H1 (cell line): ENCODE data around the gene DNAAF8.

Experiments
- CTCF ChIP-seq, 3 experiments: IDR thresholded peaks; 1 replicate in 2 of 3; 2 replicates in 1 of 3; pipeline versions ENCODE4 v1.5.1 to v1.6.1; 2011; ENCODE audit warnings: low read length in 3 of 3, mild to moderate bottlenecking in 3 of 3, inconsistent platforms in 2 of 3, low read depth in 1 of 3, moderate library complexity in 1 of 3; ENCODE audit not compliant: insufficient read depth in 1 of 3; ENCODE audit errors: control extremely low read depth in 1 of 3
- EP300 ChIP-seq, 2 experiments: IDR thresholded peaks; 1 replicate in 1 of 2; 2 replicates in 1 of 2; pipeline ENCODE4 v1.6.1; 2011 to 2012; ENCODE audit warnings: low read depth in 2 of 2, low read length in 2 of 2, mild to moderate bottlenecking in 2 of 2, borderline replicate concordance in 1 of 2, inconsistent platforms in 1 of 2, moderate library complexity in 1 of 2
- GABPA ChIP-seq: IDR thresholded peaks from 2 replicates; pipeline ENCODE4 v1.6.1; 2011; ENCODE audit warnings: mild to moderate bottlenecking, low read length, moderate library complexity, borderline replicate concordance; ENCODE audit not compliant: insufficient read depth
- POLR2A ChIP-seq, 2 experiments: IDR thresholded peaks; 1 replicate in 1 of 2; 2 replicates in 1 of 2; pipeline ENCODE4 v1.6.1; 2011; ENCODE audit warnings: low read depth in 2 of 2, low read length in 2 of 2, mild to moderate bottlenecking in 2 of 2; ENCODE audit errors: control extremely low read depth in 1 of 2
- POLR2AphosphoS5 ChIP-seq: IDR thresholded peaks from 2 replicates; pipeline ENCODE4 v1.6.1; 2011; ENCODE audit warnings: low read depth, low read length
- SP1 ChIP-seq: IDR thresholded peaks from 2 replicates; pipeline ENCODE4 v1.6.1; 2011; ENCODE audit warnings: low read depth, low read length
- TAF1 ChIP-seq: IDR thresholded peaks from 2 replicates; pipeline ENCODE4 v1.6.1; 2011; ENCODE audit warnings: mild to moderate bottlenecking, low read depth, low read length

GRCh38 chr16:4763791-4764190 is 29.5 kb downstream of the DNAAF8 start:
- TF ChIP-seq CTCF (IDR thresholded peaks at IDR 0.05; ENCODE audit: control extremely low read depth in 1 of 3, insufficient read depth in 1 of 3, low read depth in 1 of 3, low read length in 3 of 3) (no peak), POLR2A (IDR thresholded peaks at IDR 0.05; ENCODE audit: control extremely low read depth in 1 of 2, low read depth in 2 of 2, low read length in 2 of 2) (no peak), GABPA (no peak), POLR2AphosphoS5 (no peak), EP300 (IDR thresholded peaks at IDR 0.05; ENCODE audit: borderline replicate concordance in 1 of 2, low read depth in 2 of 2, low read length in 2 of 2) (no peak), SP1 (no peak), TAF1 (no peak)
